HTR-8/SVneo (cell line): ENCODE results near the gene CAMTA1.
"Not testable (repeated sequence)": the region's sequence is repeated elsewhere in the genome, so short reads cannot be mapped to it uniquely, and the experiment has no call there.

Experiments
- DNase-seq: peaks from one replicate; pipeline ENCODE4 v3.0.0; 2011; ENCODE audit warnings: low spot score, mixed read lengths; ENCODE audit not compliant: insufficient read length
- FAIRE-seq: peaks from 2 replicates; lab custom pipeline; 2011; peaks lifted over from hg19 to GRCh38; lab: Jason Lieb, UNC

CAMTA1 gene

DNA sequence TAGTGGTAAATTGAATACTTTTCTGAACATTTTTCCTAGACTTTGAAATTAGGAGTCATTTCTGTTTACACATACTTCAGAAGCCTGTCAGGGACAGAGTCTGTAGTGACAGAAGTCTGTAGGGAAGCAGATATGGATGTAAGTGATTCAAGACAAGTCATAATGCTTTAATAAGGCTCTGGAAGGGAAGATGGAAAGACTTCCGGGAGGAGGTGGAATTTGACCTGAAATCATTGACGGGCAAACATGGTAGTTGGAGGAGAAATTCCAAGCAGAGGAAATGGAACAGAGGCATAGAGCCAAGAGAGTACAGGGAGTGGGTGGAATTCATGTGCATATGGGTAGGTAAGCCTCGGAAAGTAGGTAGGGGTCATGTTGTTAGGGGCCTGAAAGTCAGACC is 22.5 kb downstream of the CAMTA1 start:
- no peak for FAIRE-seq
- DNase-seq, result no peak

DNA sequence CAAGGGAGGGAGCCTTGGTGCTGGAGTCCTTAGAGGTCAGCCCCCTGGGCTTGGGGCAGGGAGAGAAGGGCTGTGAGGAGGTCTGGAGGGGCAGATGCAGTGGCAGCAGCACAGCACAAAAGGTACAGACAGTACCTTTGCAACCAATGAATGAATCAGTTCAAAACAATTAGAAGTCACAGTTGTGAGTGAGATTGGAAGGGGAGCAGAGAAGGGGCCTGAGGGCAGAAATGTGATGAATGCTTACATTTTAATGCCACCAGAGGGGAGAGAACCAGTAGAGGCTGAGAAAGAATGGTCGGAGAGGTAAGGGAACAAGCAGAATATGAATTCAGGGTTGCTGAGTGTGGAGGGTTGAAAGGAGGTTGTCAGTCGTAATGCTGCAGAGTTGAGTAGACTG is 24.2 kb downstream of the CAMTA1 start:
- DNase-seq (no peak), FAIRE-seq (no peak)

DNA sequence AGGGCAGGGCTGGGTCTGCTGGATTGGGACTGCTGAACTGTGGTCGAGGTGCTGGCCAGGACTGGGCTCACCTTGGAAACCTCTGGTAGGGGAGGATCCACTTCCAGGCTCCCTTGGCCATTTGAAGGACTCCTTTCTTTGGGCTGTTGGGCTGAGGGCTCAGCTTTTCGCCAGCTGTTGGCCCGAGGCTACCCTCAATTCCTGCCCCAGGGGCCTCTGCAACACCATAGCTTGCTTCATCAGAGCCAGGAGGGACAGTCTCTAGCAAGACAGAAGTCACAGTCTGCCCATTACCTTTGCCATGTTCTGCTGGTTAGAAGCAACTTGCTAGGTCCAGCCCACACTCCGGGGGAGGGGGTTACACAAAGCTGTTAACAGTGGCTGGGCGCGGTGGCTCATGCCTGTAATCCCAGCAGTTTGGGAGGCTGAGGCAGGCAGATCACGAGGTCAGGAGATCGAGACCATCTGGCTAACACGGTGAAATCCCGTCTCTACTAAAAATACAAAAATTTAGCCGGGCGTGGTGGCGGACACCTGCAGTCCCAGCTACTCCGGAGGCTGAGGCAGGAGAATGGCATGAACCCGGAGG is 25.0 kb downstream of the CAMTA1 start:
- not testable (repeated sequence) for FAIRE-seq, DNase-seq

DNA sequence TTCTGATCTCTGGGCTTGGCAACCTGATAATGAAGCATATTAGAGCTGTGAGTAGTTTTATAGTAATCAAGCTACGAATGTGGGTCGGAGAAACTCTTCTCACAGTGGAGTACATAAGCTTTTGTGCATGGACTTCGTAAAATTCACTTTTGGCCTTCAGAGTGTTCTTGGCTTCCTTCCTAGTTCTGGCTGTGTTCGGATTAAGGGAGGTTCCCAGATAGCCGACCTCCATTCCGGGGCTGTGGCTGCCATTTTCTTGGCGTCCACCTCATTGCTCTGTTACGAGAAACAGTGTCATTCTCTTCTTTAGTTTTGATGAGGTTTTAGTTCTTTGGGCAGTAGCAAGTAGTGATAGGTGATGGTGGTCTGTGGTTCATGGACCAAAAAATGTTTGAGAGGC is 26.3 kb downstream of the CAMTA1 start:
- DNase-seq (no peak), FAIRE-seq (no peak)

DNA sequence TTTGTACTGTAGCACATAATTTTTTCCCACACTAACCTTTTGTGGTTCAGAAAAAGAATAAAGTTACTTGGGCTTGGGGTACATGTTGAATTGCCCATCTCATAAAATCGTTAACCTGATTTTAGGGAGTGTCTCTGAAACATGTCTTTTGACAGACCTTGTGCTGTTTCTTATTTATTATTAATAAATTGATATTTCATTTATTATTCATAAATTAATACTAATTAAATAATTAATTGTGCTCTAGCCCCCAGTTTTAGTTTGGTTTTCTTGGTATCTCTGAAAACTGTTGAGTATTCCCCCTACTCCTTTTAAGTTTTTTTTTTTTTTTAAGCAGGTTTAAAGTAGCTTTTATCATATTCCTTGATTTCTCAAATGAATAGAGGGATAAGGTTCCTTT is 27.9 kb downstream of the CAMTA1 start:
- FAIRE-seq (no peak), DNase-seq (no peak)

DNA sequence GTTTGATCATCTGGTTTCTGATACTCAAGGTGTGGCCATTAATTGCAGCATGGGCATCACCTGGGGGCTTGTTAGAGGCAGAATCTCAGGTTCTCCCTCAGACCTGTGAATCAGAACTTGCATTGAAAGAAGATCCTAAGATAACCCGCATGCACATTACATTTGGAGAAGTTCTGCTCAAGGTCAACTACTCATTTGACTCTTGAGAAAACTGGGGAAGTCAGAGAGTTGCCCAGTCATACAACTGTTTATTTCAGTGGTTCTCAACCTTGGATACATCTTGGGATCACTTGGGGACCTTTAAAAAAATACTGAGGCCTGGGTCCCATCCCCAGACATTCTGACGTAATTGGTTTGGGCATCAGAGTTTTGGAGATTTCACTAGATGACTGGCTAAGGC is 30.5 kb downstream of the CAMTA1 start:
- no peak for FAIRE-seq
- no peak for DNase-seq

DNA sequence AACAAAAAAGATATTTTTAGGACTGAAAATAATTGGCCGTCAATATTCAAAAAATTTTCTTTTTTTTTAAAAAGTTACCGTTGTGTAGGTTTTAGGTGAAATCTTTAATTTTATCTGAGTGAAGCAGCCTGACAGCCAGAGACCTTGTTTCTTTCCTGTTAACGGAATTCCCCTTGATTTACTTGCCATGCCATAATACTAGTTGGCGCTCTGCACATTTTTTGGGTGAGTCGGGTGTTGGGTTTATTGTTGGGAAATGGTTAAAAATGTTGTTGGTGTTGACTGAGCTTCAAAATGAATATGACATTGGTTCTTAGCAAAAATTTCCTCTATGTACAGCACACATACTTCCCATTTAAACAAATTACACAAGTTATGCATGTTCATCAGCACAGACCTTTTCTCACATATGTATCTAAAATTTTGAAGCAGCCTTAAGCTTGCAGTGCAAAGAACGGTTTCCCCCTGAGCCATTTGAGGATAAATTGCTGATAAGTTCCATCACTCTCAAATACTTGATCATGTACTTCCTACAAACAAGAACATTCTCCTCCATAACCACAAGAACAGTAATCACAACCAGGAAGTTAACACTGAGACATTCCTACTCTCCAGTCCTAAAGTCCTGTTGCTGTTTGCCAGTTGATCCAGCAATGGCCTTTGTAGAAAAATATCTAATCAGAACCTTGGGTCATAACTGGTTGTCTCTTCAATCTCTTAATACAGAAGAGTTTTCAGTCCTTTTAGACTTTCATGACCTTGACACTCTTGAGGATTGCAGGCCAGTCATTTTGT is 34.2 kb downstream of the CAMTA1 start:
- DNase-seq, result no peak

DNA sequence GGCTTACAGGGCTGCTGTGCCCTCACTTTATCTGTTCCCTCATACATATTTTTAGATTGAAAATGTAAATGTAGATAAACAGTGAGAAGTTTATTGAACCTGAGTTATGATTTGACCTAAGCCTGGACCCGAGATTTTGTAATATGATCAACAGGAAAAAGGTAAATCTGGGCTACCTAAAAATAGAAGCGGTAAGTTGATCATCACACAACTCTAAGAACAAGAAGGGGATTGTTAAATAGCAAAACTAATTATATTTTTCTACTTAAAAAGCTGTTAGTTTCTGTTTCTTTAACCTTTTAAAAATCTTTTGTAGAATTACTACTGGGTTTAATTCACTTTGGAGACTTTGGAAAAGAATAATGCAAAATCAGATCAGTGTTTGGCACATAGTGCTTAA is 35.6 kb downstream of the CAMTA1 start:
- FAIRE-seq (no peak), DNase-seq (no peak)

More for the DNA sequence above, 34.2 kb downstream of the CAMTA1 start:
- no peak for FAIRE-seq

DNA sequence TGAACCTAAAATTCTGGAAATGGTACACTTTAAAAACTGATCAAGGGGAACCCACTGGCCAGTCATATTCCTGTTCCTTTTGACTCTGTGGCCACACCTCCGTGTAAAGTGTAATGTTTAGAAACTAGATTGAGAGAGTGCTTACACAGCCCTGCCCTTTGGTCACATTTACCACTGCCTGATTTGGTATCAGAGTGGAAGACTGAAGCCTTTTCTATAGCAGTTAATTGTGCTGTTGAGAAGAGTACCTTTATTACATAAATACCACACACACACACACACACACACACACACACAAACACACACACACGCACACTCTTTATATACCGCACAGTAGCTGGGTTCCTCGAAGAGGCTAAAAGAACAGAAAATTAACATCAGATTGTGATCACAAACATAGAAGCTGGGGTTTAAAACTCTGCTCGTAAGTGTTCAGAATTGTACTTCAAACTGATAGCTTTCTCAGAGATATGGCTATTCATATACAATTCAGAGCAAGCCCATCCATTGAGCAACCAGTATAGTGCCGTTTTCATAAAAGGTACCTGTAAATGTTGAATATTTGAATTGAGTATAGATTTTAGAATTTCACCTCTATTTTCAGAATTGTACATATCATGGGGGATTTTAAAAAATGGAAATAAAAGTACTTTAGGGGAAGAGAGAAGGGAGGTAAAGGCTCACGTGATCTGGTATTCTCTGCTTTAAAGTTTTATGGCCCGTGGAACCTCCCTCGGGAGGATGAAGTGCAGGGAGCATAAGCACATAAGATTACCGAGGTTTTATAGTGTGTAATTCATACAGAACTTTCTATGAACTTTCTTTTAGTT is 37.5 kb downstream of the CAMTA1 start:
- no peak for FAIRE-seq
- DNase-seq, result no peak

DNA sequence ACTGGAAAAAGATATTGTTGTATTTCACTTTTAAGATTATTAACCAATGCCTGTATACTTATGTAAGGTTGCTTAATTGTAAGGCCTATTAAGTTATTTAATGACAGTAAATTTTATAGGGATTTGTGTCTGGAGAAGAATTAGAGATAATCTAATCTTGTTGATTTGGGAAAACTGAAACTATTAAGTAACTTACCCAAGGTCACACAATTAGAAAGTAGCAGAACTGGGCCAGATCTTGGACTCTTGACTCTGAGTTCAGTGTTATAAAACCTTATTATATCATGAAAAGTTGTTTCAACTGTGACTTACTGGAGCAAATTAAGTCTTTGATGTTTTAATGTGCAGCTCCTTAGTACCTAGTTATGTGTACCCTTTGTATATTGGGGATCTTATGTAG is 38.5 kb downstream of the CAMTA1 start:
- FAIRE-seq, result no peak
- DNase-seq, result no peak

DNA sequence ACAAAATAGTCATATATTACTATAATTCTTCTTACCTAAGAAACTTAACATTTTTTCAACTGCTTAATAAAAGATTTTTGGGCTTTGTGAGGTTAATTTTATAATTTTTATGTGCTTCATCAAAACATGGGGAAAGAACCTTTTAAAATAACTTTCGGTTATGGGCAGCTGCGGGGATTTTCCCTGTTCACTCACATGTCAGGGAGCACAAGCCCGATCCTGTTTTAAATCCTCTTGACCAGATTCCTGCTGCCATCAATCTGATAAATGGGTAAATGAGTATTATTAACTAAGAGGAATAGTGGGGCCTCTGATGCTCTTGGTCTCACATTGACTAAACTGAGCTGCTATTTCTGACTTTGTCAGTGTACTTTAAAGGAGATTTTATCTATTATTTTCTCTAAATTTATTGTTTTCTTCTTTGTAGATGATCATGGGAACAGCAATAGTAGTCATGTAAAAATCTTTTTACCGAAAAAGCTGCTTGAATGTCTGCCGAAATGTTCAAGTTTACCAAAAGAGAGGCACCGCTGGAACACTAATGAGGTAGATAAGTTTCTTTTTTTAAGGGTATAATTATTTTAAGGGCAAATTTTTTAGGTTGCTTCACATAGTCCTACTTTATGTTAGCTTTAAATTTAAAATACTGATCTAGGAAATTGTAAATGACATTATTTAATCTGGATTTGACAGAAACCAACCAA is 39.6 kb downstream of the CAMTA1 start:
- FAIRE-seq (no peak), DNase-seq (no peak)

DNA sequence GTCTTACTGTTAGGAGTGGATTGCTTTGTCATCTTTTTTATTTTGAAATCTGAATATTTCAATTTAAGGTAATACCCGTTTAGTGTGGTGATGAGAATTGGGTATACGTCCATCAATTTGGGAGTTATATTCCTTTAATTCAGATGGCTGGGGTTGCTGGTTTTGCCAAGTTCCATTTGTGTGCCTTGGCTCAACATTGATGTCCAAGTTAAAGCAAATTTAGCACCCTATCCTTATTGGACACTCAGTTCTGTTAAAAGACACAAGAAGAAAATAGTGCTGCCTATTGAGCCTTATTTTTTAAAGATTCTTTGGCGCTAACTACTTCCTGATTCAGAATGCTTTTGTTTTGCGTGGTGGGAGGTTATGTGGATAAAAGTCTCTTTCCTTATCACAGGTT is 40.6 kb downstream of the CAMTA1 start:
- DNase-seq (no peak), FAIRE-seq (no peak)

DNA sequence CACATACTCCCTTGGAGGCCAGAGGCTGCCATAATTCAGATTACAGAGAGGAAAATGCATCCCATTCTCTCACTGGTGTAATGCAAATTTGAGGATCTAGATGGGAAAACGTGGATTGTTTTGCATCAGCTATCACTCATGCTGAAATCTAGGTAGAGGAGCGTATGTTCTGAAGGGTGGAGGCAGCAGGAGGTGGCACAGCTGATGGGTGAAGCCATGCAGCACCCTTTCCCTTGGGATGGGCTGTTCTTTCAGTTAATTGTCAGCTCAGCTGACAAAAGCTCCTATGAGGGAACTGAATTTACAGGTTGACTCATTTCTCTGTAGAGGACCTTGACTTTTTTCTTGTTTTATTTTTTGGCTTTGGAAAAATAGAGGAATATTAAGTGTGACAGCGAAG is 41.8 kb downstream of the CAMTA1 start:
- DNase-seq, result no peak
- FAIRE-seq, result no peak

DNA sequence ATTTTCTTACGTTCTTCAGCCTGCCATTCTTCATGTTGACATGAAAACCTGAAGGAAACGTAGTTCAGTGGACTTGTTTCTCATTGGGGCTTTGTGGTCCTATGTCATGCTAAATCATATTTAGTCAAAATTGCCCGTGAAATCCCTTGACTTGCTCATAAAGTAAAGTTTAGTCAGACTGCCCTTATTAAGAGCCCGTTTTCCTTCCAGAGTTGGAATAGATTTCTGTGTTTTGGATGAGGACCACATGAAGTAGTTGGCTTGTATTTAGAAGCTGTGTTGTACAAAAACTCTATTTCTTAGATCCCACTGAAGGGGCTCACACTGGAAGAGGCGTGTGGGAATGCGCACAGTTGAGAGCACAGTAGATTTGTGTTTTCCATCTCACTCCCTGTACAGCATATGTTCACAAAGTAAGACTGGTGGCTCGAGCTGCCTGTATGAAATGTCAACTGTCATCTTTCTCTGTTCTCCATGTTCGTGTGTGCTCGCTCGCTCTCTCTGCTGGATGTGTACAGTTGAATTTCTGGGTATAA is 42.4 kb downstream of the CAMTA1 start:
- FAIRE-seq (no peak), DNase-seq (no peak)

DNA sequence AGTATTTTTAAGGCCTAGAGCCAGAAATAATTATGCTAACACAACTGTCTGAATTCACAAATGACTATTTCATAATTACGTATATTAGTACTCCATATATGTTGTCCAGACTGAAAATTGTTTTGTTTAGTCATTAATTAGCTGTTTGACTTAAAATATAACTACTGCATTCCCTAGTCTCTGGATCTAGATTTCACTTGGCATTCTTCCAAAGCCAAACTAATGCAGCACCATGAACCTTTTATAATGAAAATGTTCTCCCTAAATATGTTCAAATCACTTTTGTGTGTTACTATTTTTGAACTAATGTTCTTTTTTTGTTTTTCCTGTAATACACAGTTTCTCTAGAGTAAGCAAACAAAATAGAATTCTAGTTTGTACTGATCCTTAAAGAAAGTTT is 46.1 kb downstream of the CAMTA1 start:
- DNase-seq (no peak), FAIRE-seq (no peak)

DNA sequence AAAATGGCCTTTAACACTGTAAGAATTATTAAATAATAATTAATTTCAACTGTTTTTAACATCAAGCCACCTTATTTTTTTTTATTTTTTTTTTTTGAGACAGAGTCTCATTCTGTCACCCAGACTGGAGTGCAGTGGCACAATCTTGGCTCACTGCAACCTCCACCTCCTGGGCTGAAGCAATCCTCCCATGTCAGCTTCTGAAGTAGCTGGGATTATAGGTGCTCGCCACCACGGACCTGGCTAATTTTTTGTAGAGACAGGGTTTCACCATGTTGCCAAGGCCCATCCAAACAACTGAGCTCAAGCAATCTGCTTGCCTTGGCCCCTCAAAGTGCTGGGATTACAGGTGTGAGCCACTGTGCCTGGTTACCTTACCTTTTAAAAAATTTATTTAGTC is 46.8 kb downstream of the CAMTA1 start:
- not testable (repeated sequence) for FAIRE-seq, DNase-seq

DNA sequence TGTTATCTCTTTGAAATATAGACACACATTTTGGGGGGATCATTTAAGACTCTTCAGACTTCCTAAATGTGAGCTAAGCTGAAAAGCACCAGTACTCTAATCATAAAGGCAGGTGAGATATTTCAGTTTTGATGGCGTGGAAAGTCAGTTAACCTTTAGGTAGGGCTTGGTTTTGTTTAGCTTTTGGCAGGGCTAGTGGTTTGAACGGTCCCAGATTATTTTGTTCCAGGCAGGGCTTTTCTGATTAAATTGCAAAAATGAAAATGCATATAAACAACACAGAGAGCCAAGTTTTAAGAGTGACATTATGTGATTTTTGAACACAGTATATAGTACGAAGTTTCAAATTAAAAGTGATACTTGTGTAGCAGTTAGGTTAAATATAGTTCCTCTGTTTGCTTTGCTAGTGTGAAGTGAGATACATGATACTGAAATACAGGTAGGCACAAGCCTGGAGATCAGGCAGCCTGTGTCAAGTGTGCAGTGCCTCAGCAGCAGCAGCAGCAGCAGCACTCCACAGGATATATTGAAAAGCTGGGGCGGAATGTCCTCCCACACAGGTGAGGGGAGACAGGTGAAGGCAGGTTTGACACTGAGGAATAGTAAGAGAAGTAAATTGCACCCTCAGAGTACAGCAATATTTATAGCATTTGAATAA is 47.4 kb downstream of the CAMTA1 start:
- FAIRE-seq (no peak), DNase-seq (no peak)

DNA sequence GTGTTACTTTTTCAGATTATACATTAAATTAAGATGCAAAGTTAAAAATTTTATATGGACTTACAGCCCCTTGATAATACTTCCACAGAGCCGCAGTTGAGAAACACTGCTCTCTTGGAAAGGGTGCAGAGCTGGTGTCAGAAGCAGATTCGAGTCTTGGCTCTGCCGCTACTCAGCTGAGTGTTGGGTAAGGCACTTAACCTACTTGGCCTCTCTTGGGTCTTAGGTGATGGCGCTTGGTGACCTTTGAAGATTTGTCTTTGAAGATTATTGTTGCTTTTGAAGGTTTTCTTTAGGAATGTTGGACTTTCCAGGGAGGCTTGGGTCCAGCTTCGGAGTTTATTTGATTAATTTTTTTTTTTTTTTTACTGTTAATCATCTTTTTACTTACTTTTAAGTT is 48.5 kb downstream of the CAMTA1 start:
- FAIRE-seq (no peak), DNase-seq (no peak)

DNA sequence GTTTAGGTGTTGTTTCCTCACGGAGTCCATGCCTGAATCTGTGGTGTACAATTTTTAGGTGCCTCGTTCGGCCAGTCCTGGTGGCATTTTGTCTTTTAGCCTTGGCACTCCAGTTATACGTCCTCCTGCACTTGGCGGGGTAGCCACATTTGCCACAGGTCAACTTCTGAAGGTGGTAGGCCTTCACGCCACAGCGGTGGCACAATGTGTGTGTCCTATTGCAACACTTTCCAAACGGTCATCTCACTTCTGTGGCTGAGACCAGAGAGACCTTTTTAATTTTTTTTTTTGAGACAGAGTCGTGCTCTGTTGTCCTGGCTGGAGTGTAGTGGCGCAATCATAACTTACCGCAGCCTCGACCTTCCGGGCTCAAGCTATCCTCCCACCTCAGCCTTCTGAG is 49.1 kb downstream of the CAMTA1 start:
- FAIRE-seq, result no peak

DNA sequence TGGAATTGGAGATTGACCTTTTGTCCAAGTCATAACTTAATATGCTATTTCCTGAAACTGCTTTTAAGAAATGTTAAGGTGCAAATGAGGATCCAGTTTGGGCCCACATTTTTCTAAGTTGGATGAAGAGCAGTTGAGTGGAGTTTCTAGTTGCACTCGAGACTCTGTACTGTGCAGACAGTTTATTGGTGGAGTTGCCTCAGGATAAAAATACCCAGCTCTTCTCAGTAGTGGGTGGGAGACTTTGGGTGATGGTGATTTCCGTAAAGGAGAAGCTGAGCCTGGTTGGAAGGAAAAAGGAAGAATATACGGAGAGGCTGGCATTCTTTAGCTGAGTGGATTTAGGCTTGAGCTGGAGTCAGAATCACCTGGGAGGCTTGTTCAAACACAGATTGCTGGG is 49.9 kb downstream of the CAMTA1 start:
- no peak for DNase-seq

More for the DNA sequence above, 49.1 kb downstream of the CAMTA1 start:
- DNase-seq, result no peak

More for the DNA sequence above, 49.9 kb downstream of the CAMTA1 start:
- no peak for FAIRE-seq
